HG03460 (cell line): Measurements from ENCODE around the gene ADAMTS3.

Source experiments
- ATAC-seq: cut with Tn5 transposase; IDR thresholded peaks from one replicate; pipeline ENCODE4 v1.9.1; 2021; ENCODE audit not compliant: unreplicated experiment

ADAMTS3 gene

DNA sequence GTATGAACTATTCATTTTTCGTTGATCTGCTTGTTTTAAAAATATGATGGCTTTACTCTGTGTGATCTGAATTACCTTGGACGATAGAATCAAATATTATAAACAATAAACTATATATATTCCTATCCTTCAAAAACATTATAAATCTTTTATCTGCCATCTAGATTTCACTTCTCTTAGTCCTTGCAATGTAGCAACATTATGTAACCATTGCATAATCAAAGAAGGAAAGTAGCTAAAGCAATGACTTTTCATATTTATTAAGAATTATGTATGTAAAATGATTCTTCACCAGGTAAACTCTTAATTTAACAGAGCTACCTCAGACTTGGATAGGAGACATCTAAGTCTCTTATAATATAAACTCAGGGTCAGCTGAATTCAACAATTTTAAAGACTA is 210.5 kb downstream of the ADAMTS3 start:
- ATAC-seq: no peak

GRCh38 chr4:72357908-72358307 is 211.1 kb downstream of the ADAMTS3 start:
- ATAC-seq: no peak

GRCh38 chr4:72352711-72353110 is 216.3 kb downstream of the ADAMTS3 start:
- no peak for ATAC-seq

DNA sequence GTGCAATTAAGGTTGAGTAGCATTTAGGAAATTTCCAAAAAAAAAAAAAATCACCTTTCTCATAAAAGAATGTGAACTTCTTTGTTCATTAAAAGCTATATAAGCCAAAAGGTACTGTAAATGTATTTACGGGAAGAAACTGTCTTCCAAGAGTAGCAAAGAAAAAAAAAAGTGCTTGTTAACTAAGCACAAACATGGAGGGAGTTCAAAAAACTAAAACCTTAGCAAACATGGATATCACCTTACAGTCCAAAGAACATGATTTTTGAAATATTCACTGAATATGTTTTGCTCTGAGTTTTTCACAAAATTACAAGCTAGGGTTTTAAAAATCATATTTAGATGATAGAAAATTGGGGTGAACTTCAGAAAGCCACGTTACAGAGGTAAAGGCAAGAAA is 217.5 kb downstream of the ADAMTS3 start:
- no peak for ATAC-seq

GRCh38 chr4:72348701-72349100 is 220.3 kb downstream of the ADAMTS3 start:
- ATAC-seq: no peak

DNA sequence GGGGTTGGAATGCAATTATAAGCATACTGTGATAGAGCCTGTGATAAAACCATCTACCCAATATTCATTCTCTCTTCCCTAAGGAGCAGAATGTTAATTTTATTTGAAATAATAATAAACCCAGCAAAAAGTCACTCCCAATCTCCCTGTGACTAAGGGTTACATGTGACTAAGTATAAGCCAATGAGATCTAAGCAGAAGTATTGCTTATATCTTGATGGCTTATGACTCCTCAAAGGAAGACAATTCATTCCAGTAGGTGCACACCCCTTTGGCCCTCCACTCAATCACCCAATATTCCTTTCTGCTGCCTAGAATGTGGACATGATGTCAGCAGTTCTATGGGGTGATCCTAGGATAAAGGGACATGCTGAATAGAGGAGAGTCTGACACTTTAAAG is 224.6 kb downstream of the ADAMTS3 start:
- no peak for ATAC-seq

DNA sequence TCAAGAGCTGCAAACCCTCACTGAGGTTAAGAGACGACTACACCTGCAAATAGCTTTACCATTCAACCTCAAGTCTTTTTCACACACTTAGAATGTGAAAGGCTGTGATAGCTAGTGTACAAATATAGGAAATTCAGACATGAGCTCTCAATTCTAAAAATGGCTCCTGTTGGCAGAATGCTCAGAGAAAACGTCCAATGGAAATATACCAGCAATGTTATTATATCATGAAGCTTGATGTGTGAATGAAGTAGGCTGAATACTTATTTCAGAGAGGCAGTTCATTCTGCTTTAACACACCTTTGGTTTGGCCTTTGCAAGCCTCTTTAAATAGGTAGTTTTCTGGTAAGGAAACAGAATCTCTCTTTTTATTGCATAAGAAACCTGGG is 227.6 kb downstream of the ADAMTS3 start:
- no peak for ATAC-seq

GRCh38 chr4:72340803-72341431 is 228.1 kb downstream of the ADAMTS3 start:
- no peak for ATAC-seq

GRCh38 chr4:72338060-72338459 is 231.0 kb downstream of the ADAMTS3 start:
- no peak for ATAC-seq

DNA sequence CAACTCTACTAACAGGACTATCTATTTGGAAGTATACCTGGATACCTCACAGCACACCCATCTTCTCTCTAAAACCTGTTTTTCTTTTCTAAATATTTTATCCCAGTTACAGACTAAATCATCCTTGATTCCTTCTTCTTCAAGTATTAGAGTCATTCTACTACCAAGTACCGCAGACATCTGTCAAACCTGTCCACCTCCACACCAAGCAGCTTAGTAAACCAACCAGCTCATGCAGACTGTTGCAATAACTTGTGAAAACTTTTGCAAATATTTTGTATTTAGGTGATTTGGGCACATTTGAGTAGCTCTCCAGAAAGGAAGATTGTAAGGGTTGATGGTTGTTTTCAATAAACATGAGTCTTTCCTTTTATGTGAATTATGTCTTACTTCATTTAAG is 238.6 kb downstream of the ADAMTS3 start:
- ATAC-seq: no peak

- no peak for ATAC-seq
These were observed 242.1 kb downstream of the ADAMTS3 start for GRCh38 chr4:72326692-72327632.

DNA sequence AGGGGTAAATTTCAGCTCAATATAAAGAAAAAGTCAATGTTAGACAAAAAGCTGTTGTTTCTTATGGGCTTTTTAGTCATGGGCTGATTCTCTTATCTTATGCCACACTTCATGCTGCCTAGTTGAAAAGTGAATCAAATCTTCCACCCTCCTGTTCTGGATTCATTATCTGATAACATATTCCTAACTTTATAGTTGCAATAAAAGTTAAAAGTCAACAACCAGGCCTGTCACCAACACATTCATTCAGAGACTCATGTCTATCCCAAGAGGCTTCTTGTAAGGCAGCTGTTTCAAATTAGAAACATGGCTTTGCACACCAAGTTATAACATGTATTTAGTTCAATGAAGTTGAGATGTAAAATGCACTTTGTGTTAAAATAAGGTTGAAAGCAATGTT is 243.8 kb downstream of the ADAMTS3 start:
- ATAC-seq: no peak

DNA sequence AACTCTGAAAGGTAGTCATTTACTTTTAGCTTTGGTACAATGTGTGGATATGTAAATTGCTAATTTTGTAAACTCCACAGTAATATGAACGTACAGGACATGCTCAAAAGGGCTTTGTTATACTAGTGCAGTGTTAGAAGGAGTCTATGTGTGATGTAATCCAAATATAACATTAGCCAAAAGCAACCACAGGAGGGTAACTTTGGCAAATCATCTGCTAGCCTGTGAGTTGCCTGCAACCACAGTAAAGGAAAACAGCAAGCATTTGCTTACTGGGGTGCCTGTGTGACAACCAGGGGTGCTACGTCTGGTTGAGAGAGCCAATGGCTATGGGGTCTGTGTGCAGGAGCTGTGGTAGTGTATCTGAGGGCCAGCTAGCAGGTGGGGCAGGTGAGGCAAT is 245.8 kb downstream of the ADAMTS3 start:
- peak; percentile 46 for ATAC-seq

GRCh38 chr4:72320223-72320948 is 248.6 kb downstream of the ADAMTS3 start:
- no peak for ATAC-seq

- ATAC-seq: no peak
These were observed 249.4 kb downstream of the ADAMTS3 start for GRCh38 chr4:72319601-72320021.

DNA sequence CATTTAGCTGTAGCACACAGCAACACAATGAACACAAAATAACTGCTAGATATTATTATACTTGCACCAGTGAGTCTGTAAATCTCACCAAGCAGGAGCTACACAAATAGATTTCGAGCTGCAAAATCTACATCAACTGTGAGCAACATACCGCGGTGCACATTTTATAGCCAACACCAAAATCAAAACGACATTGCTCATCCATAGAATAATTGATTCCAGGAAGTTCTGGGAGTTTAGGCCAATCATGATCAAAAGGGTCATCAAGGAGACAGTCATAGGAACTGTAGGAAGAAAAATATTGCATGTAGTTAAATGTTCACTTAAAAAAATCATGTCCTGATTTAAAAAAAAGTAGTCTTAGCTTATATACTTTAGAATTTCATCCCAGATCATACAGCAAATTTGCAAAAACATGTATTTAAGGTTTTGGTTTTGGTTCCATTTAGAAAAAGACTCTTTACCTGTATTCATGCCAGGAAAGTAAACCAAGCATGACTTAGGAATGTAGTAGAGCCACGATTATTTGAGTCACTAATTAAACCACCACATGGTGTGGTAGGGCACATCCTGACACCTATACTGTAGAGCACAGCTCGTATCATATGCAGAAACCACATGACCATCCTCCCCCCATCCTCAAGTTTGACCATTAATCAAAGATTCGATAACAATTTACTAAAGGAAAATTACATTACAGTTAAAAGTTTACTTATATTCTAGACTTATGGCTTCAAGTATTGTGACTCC is 250.4 kb downstream of the ADAMTS3 start:
- no peak for ATAC-seq

DNA sequence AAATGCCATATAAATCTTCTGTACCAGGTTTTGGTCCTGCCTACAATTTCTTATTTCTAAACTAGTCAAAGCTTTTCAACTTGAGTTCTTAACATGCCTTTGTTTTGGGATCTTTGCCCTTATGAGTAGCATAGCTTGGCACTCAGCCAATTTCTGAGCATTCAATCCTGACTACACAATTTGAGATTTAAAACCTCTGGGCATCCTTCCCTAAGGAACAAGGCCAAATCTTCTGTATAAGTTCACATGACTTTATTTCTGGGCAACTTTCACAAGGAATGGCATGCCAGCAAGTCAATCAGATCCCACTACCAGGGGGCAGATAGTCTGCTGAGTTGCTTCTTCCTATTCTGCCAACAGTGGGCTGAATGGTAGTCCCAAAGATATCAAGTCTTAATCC is 254.2 kb downstream of the ADAMTS3 start:
- ATAC-seq: no peak

- no peak for ATAC-seq
These were observed 255.9 kb downstream of the ADAMTS3 start for GRCh38 chr4:72313121-72313520.

DNA sequence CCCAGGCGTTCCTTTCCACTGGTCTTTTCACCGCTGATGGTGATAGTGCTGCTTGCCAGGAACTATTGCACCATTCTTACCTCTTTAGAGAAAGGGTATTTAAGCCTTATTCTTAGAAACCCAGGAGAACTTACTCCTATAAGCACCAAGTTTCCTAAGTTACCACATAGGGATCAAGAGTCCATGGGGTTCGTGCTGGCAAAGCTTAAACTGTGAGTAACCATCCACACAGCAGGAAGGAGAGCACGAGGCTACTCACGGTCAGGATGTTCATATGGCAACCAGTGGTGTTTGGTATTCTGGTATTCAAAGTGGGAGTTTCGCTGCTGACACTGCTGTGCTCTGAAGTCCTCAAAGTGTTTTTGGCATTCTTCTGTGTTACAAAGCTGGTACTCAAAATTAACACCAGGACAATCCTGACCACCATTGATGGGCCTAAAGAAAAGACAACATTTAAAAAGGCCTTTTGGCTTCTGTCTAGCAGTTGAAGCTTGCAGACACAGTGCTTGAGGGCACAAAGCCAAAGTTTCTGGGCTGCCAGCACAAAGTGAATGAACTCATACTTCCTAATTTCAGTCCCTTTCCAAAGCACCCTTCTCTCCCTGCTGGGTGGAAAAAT is 256.9 kb downstream of the ADAMTS3 start:
- no peak for ATAC-seq

DNA sequence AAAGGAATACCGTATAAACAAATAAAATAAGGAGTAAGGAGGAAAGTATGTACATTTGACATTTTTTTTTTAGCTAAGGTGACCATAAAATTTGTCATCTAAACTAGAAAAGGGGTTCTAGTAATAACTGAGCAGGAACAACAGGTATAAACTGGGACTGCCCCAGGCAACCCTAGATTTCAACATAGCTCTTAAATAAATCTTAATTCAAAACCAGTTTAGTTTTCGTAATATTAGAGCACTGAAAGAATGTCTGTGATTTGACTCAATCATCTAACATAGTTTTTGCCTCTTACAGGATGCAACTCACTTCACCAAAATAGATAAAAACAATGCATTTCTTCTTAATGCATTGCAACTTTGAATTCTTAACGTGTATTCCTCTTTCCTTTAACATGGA is 257.7 kb downstream of the ADAMTS3 start:
- ATAC-seq: no peak

- ATAC-seq: no peak
These were observed 263.4 kb downstream of the ADAMTS3 start for GRCh38 chr4:72305620-72306019.
